ENCODE data around the gene APC.
A peak's percentile ranks its signal among the peaks of the same experiment; 100 is the strongest.

DNA sequence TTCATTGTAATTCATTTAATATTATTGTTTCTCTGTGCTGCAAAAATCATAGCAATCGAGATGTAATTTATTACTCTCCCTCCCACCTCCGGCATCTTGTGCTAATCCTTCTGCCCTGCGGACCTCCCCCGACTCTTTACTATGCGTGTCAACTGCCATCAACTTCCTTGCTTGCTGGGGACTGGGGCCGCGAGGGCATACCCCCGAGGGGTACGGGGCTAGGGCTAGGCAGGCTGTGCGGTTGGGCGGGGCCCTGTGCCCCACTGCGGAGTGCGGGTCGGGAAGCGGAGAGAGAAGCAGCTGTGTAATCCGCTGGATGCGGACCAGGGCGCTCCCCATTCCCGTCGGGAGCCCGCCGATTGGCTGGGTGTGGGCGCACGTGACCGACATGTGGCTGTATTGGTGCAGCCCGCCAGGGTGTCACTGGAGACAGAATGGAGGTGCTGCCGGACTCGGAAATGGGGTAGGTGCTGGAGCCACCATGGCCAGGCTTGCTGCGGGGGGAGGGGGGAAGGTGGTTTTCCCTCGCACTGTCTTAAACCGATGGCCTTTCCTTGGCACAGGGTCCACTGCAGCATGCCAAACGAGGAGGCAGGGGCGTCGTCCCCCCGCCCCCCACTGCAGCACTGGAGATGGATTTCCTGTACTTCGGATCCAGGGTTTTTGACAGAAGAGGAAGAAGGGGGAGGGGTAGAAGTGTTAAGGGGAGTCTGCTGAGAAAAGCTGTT, at the start of gene APC:
- no peak for TF ChIP-seq EZH2 (IDR thresholded peaks at IDR 0.05)
- TF ChIP-seq POLR2AphosphoS5 (IDR thresholded peaks at IDR 0.05; ENCODE audit: borderline replicate concordance, low read depth, low read length) = peak; percentile 59

Data from SK-N-MC (cell line).